ENCODE results near the gene ABCC4.
"Not testable (repeated sequence)": the region's sequence is repeated elsewhere in the genome, so short reads cannot be mapped to it uniquely, and the experiment has no call there.

ABCC4 gene

DNA sequence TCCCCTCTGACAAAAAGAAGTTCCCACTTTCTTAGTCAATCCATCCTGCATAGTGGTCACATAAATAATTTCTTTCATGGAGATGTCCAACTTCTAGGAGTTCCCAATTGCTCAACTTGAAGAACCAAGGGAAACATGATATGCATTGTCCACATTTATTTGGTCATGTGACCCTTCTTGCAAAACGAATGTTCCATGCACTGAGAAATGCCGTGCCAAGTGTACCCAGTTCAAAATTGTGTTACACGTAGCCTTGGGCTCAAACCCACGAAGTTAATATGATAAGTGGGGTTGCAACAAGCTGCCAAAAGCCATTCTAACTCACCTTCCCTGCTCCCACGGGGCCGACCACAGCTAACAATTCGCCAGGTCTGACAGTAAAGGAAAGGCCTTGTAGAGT lies 113.1 kb downstream of the ABCC4 start:
- H3K4me1 ChIP-seq (ENCODE audit: control insufficient read depth, insufficient read depth, low read length), result peaks cover 6% of the 10 kb centered on the region
- H3K4me3 ChIP-seq (ENCODE audit: low read length), result no peak overlapping the region
- no peaks in the 10 kb centered on the region for H3K36me3 ChIP-seq (ENCODE audit: insufficient read depth, low read length)

DNA sequence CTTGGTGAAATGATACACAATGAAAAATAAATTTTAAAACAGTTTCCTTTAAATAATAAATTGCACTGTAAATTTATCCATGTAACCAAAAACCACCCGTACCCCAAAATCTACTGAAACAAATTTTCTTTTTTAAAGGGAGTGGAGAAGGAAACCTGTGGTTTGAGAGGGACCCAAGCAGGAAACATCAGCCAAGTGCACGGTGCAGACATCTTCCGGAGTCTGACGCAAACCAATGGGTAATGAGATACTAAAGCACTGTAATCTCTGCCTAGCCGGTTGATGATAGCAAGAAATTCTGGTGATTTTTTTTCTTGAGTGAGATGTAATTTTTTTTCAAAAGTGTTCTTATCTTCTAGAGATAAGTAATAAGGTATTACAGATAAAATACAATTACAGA lies 115.4 kb downstream of the ABCC4 start:
- H3K4me3 ChIP-seq (ENCODE audit: low read length), result no peak overlapping the region
- H3K4me1 ChIP-seq (ENCODE audit: control insufficient read depth, insufficient read depth, low read length), result no peaks in the 10 kb centered on the region
- H3K9ac ChIP-seq (ENCODE audit: low read depth, low read length), result no peak overlapping the region
- no peaks in the 10 kb centered on the region for H3K27me3 ChIP-seq (ENCODE audit: control insufficient read depth, insufficient read depth, low read length)
- H3K9me3 ChIP-seq (replicated peaks; ENCODE audit: low read length), result no peaks in the 10 kb centered on the region
- no peaks in the 10 kb centered on the region for H3K36me3 ChIP-seq (ENCODE audit: insufficient read depth, low read length)
- no peak overlapping the region for H3K4me2 ChIP-seq (ENCODE audit: low read length)

More for the DNA sequence above, 113.1 kb downstream of the ABCC4 start:
- Histone ChIP-seq H3K4me2 (ENCODE audit: low read length) (no peak overlapping the region), H3K27me3 (ENCODE audit: control insufficient read depth, insufficient read depth, low read length) (no peaks in the 10 kb centered on the region), H3K9ac (ENCODE audit: low read depth, low read length) (no peak overlapping the region), H3K9me3 (replicated peaks; ENCODE audit: low read length) (no peaks in the 10 kb centered on the region)

DNA sequence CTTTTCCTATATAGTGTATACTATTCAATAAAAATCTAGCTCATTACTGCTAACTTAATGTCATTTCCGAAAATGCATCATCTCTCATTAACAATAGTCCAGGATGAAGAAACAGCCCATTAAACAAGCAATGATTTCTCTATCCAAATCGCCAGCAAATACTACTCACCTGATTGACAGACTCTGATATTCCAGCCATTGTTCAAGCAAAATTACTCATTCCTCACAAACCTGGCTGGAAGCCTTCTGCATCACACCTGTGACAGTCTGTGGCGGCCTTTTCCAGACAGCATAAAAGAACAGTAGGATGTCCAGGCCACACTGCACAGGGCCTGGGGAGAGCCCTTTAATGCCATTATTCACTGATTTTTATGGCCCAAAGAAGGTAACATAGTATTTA lies 115.9 kb downstream of the ABCC4 start:
- Histone ChIP-seq H3K9me3 (replicated peaks; ENCODE audit: low read length) (no peaks in the 10 kb centered on the region), H3K36me3 (ENCODE audit: insufficient read depth, low read length) (no peaks in the 10 kb centered on the region), H3K9ac (ENCODE audit: low read depth, low read length) (no peak overlapping the region), H3K4me2 (ENCODE audit: low read length) (no peak overlapping the region), H3K4me1 (ENCODE audit: control insufficient read depth, insufficient read depth, low read length) (no peaks in the 10 kb centered on the region), H3K4me3 (ENCODE audit: low read length) (no peak overlapping the region), H3K27me3 (ENCODE audit: control insufficient read depth, insufficient read depth, low read length) (no peaks in the 10 kb centered on the region)

DNA sequence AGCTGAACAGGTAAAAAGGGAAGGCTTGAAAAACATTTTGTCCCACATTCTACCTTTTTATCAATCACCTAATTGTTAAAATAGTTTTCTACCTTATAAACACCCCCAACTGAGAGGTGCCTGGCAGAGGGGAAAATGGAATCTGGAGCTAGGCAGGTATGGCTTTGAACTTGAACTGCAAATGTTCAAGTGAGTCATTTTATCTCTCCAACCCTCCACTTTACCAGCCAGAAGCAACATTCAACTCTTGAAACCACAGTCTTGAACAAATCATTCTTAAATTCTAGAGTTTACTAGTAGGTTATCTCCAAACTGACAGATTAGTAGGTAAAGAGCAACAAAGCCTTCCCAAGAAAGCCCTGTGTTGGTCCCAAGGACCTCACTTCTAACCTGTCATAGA lies 116.9 kb downstream of the ABCC4 start:
- Histone ChIP-seq H3K4me3 (ENCODE audit: low read length) (no peak overlapping the region), H3K36me3 (ENCODE audit: insufficient read depth, low read length) (no peaks in the 10 kb centered on the region), H3K4me1 (ENCODE audit: control insufficient read depth, insufficient read depth, low read length) (no peaks in the 10 kb centered on the region), H3K4me2 (ENCODE audit: low read length) (no peak overlapping the region), H3K9me3 (replicated peaks; ENCODE audit: low read length) (no peaks in the 10 kb centered on the region), H3K27me3 (ENCODE audit: control insufficient read depth, insufficient read depth, low read length) (no peaks in the 10 kb centered on the region), H3K9ac (ENCODE audit: low read depth, low read length) (no peak overlapping the region)

DNA sequence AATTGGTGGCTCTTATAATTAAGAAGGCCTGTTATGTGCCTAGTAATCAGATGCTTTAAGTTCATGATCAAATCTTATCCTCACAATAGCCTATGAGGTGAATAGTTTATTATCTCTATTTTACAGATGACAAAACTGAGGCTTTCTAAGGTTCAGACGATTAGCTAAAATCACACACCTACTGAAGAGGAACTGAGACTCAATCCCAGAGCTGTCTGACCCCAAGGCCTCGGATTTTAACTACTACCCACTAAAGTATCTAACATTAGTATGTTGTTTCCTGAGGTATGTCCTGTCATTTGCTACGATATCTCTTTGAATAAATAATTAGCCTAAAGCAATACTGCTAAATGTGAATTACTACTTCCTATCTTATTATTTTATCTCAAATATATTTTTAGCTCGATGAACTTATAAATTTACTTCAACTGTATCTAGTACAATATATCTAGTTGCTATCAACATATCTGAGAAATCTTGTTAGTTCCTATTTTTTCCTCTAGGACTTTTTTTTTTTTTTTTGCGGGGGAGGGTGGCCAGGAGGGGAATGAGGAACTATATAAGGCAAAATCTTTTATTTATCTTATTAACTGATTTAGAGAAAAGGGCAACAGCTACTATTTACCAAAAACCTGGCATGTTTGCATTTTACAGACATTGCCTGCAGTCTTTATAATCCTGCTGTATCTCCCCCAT lies 118.5 kb downstream of the ABCC4 start:
- Histone ChIP-seq H3K9me3 (replicated peaks; ENCODE audit: low read length) (no peaks in the 10 kb centered on the region), H3K4me1 (ENCODE audit: control insufficient read depth, insufficient read depth, low read length) (no peaks in the 10 kb centered on the region), H3K4me3 (ENCODE audit: low read length) (no peak overlapping the region)

GRCh38 chr13:95181586-95181985 lies 119.7 kb downstream of the ABCC4 start:
- Histone ChIP-seq H3K4me2 (ENCODE audit: low read length) (no peak overlapping the region), H3K27me3 (ENCODE audit: control insufficient read depth, insufficient read depth, low read length) (no peaks in the 10 kb centered on the region), H3K36me3 (ENCODE audit: insufficient read depth, low read length) (peaks cover 8% of the 10 kb centered on the region), H3K4me3 (ENCODE audit: low read length) (no peak overlapping the region), H3K9ac (ENCODE audit: low read depth, low read length) (no peak overlapping the region), H3K9me3 (replicated peaks; ENCODE audit: low read length) (no peaks in the 10 kb centered on the region), H3K4me1 (ENCODE audit: control insufficient read depth, insufficient read depth, low read length) (no peaks in the 10 kb centered on the region)

More for the DNA sequence above, 118.5 kb downstream of the ABCC4 start:
- Histone ChIP-seq H3K36me3 (ENCODE audit: insufficient read depth, low read length) (peaks cover 2% of the 10 kb centered on the region), H3K27me3 (ENCODE audit: control insufficient read depth, insufficient read depth, low read length) (no peaks in the 10 kb centered on the region), H3K4me2 (ENCODE audit: low read length) (no peak overlapping the region), H3K9ac (ENCODE audit: low read depth, low read length) (no peak overlapping the region)

DNA sequence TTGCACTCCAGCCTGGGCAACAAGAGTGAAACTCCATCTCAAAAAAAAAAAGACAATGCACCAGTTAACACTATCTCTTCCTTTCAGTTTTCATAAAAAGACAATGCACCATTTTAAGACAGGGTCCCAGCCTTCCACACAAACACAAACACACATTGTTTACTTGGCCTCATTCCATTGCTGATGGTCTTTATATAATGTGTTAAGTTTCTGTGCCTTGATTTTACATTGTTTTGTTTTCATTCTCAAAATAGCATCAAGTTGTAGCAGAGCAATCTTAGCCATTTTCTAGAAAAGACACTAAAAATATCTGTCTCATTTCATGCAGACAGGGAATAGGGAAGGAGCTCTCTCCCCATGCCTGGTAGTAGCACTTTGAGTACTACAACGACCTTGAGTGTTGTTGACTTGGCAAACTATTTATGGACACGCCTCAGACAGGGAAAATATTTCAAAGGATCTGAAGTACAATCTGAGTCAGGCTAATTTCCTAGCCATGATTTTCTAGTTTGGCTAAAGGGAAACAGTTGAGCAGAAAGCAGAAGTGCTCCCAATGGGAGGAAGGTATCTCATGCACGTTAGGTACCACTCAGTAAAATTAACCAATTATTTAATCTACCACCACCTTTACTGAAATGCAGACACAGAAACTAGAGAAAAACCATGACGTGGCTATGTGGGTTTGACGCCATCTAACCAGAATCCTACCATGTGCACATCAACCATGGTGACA lies 120.6 kb downstream of the ABCC4 start:
- H3K4me1 ChIP-seq (ENCODE audit: control insufficient read depth, insufficient read depth, low read length), result no peaks in the 10 kb centered on the region

DNA sequence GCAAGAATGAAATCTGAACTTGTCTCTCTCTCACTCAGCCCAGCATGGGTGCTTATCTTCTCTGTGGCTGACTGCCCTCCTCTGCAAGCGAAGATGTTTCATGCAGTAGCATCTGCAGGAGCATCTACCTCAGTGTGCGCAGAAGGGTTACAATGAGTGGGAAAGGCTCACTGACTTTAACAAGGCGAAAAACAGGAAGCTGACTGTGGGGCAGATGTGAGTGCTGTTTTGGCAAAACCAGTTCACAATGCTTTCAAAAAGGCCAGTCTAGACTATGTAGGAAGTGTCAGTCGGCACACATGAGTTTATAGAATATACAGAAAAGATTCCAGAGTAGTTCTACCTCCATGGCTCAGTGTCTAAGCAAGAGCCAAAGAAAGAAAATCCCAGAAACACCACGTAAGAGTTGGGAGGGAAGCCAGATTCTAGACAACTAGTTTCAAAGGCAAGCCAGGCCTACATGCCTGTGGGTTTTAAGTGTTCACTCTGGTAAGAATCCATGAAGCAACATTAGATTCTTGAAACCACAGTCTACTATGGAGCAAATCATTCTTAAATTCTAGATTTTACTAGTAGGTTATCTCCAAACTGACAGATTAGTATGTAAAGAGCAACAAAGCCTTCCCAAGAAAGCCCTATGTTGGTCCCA lies 124.5 kb downstream of the ABCC4 start:
- Histone ChIP-seq H3K36me3 (ENCODE audit: insufficient read depth, low read length) (peaks cover 19% of the 10 kb centered on the region), H3K27me3 (ENCODE audit: control insufficient read depth, insufficient read depth, low read length) (no peaks in the 10 kb centered on the region), H3K9me3 (replicated peaks; ENCODE audit: low read length) (no peaks in the 10 kb centered on the region), H3K9ac (ENCODE audit: low read depth, low read length) (no peak overlapping the region), H3K4me1 (ENCODE audit: control insufficient read depth, insufficient read depth, low read length) (no peaks in the 10 kb centered on the region), H3K4me2 (ENCODE audit: low read length) (no peak overlapping the region), H3K4me3 (ENCODE audit: low read length) (no peak overlapping the region)

More for the DNA sequence above, 120.6 kb downstream of the ABCC4 start:
- H3K9me3 ChIP-seq (replicated peaks; ENCODE audit: low read length), result no peaks in the 10 kb centered on the region
- H3K27me3 ChIP-seq (ENCODE audit: control insufficient read depth, insufficient read depth, low read length), result no peaks in the 10 kb centered on the region
- no peak overlapping the region for H3K4me2 ChIP-seq (ENCODE audit: low read length)
- H3K9ac ChIP-seq (ENCODE audit: low read depth, low read length), result no peak overlapping the region
- no peak overlapping the region for H3K4me3 ChIP-seq (ENCODE audit: low read length)
- peaks cover 11% of the 10 kb centered on the region for H3K36me3 ChIP-seq (ENCODE audit: insufficient read depth, low read length)

DNA sequence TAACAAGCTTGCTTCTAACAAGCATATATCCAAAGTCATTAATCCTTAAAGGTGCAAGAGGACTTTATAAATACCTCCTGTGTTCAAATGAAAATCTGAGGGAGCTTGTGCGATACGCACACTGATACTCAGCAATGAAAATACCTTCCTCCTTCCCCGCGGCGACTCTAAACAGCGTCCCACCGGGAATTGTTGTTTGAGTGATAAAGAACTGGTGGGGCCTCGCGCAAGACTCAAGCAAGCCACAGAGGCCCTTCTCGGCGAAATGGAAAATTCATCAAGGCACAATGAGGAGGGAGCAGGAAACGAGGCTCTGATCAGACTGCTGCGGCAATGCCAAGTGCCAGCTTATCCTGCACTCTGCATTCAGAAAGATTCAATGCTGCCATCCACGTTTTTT lies 126.7 kb downstream of the ABCC4 start:
- Histone ChIP-seq H3K9ac (ENCODE audit: low read depth, low read length) (no peak overlapping the region), H3K9me3 (replicated peaks; ENCODE audit: low read length) (no peaks in the 10 kb centered on the region), H3K4me2 (ENCODE audit: low read length) (no peak overlapping the region), H3K4me3 (ENCODE audit: low read length) (no peak overlapping the region), H3K36me3 (ENCODE audit: insufficient read depth, low read length) (peaks cover 19% of the 10 kb centered on the region), H3K4me1 (ENCODE audit: control insufficient read depth, insufficient read depth, low read length) (no peaks in the 10 kb centered on the region), H3K27me3 (ENCODE audit: control insufficient read depth, insufficient read depth, low read length) (no peaks in the 10 kb centered on the region)

DNA sequence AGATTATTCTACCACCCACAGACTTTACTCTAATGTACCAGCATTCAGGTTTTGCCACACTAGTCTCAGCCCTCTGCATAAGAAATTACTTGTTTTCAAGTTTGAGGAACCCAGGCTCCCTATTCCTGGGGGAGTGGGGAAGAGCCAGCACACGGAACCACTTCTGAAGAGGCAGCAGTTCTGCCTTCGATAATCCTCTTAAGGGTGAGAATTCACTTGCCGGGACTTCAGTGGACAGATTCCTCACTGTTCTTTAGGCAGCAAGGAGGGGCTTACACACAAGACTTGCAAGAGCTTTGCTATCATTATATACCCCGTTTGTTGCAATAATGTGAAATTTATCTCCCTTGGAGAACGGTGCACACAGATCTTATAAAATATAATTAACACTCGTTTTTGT lies 133.1 kb downstream of the ABCC4 start:
- Histone ChIP-seq H3K4me1 (ENCODE audit: control insufficient read depth, insufficient read depth, low read length) (no peaks in the 10 kb centered on the region), H3K27me3 (ENCODE audit: control insufficient read depth, insufficient read depth, low read length) (no peaks in the 10 kb centered on the region), H3K36me3 (ENCODE audit: insufficient read depth, low read length) (peaks cover 15% of the 10 kb centered on the region), H3K9me3 (replicated peaks; ENCODE audit: low read length) (no peaks in the 10 kb centered on the region), H3K9ac (ENCODE audit: low read depth, low read length) (no peak overlapping the region), H3K4me2 (ENCODE audit: low read length) (no peak overlapping the region), H3K4me3 (ENCODE audit: low read length) (no peak overlapping the region)

GRCh38 chr13:95167003-95167402 lies 134.2 kb downstream of the ABCC4 start:
- H3K4me3 ChIP-seq (ENCODE audit: low read length); H3K9ac ChIP-seq (ENCODE audit: low read depth, low read length); H3K27me3 ChIP-seq (ENCODE audit: control insufficient read depth, insufficient read depth, low read length); H3K9me3 ChIP-seq (replicated peaks; ENCODE audit: low read length); H3K4me2 ChIP-seq (ENCODE audit: low read length); H3K4me1 ChIP-seq (ENCODE audit: control insufficient read depth, insufficient read depth, low read length): not testable (repeated sequence)
- peaks cover 15% of the 10 kb centered on the region for H3K36me3 ChIP-seq (ENCODE audit: insufficient read depth, low read length)

All from skeletal muscle satellite cell (primary cell).